Measurements from ENCODE around the gene BCAP31.
"Not testable (repeated sequence)": the region's sequence is repeated elsewhere in the genome, so short reads cannot be mapped to it uniquely, and the experiment has no call there.

BCAP31 gene

GRCh38 chrX:153694687-153695270 is 29.4 kb downstream of the BCAP31 start:
- no peak for DNase-seq (ENCODE audit: low read depth in 2 of 2)

GRCh38 chrX:153694256-153694655 is 29.9 kb downstream of the BCAP31 start:
- not testable (repeated sequence) for DNase-seq (ENCODE audit: low read depth in 2 of 2)

GRCh38 chrX:153693216-153694086 is 30.7 kb downstream of the BCAP31 start:
- DNase-seq (ENCODE audit: low read depth in 2 of 2), result no peak

- DNase-seq (ENCODE audit: low read depth in 2 of 2), result no peak
These were observed 31.5 kb downstream of the BCAP31 start for GRCh38 chrX:153692611-153693156.

GRCh38 chrX:153692003-153692402 is 32.2 kb downstream of the BCAP31 start:
- no peak for DNase-seq (ENCODE audit: low read depth in 2 of 2)

- DNase-seq (ENCODE audit: low read depth in 2 of 2), result not testable (repeated sequence)
These were observed 33.0 kb downstream of the BCAP31 start for GRCh38 chrX:153691032-153691827.

- DNase-seq (ENCODE audit: low read depth in 2 of 2), result no peak
These were observed 33.7 kb downstream of the BCAP31 start for GRCh38 chrX:153690466-153690865.

GRCh38 chrX:153689654-153690465 is 34.3 kb downstream of the BCAP31 start:
- DNase-seq (ENCODE audit: low read depth in 2 of 2), result no peak

GRCh38 chrX:153688911-153689590 is 35.1 kb downstream of the BCAP31 start:
- no peak for DNase-seq (ENCODE audit: low read depth in 2 of 2)

GRCh38 chrX:153688506-153688905 is 35.7 kb downstream of the BCAP31 start:
- no peak for DNase-seq (ENCODE audit: low read depth in 2 of 2)

- no peak for DNase-seq (ENCODE audit: low read depth in 2 of 2)
These were observed 36.1 kb downstream of the BCAP31 start for GRCh38 chrX:153688071-153688470.

GRCh38 chrX:153687121-153688039 is 36.8 kb downstream of the BCAP31 start, which contains the start of gene SLC6A8:
TSS of gene SLC6A8 (plus strand) at chrX:153687926. CDS start at chrX:153688575, 649 bp downstream.
- DNase-seq (ENCODE audit: low read depth in 2 of 2), result no peak

- DNase-seq (ENCODE audit: low read depth in 2 of 2), result no peak
These were observed 37.5 kb downstream of the BCAP31 start for GRCh38 chrX:153686711-153687110.

GRCh38 chrX:153685751-153686696 is 38.2 kb downstream of the BCAP31 start:
- no peak for DNase-seq (ENCODE audit: low read depth in 2 of 2)

GRCh38 chrX:153685156-153685536 is 39.0 kb downstream of the BCAP31 start:
- DNase-seq (ENCODE audit: low read depth in 2 of 2), result no peak

GRCh38 chrX:153684467-153685155 is 39.6 kb downstream of the BCAP31 start:
- DNase-seq (ENCODE audit: low read depth in 2 of 2), result no peak

GRCh38 chrX:153683486-153683885 is 40.7 kb downstream of the BCAP31 start:
- not testable (repeated sequence) for DNase-seq (ENCODE audit: low read depth in 2 of 2)

- no peak for DNase-seq (ENCODE audit: low read depth in 2 of 2)
These were observed 43.0 kb downstream of the BCAP31 start for GRCh38 chrX:153681175-153681574.

Measured in stimulated activated CD8-positive, alpha-beta memory T cell treated with anti-CD3 and anti-CD28 coated beads, Interleukin-15, amount 100 ng/mL, for 4 hours (primary cell).